ENCODE measurements around the gene PLAA.
"Not testable (repeated sequence)": the region's sequence is repeated elsewhere in the genome, so short reads cannot be mapped to it uniquely, and the experiment has no call there.

DNA sequence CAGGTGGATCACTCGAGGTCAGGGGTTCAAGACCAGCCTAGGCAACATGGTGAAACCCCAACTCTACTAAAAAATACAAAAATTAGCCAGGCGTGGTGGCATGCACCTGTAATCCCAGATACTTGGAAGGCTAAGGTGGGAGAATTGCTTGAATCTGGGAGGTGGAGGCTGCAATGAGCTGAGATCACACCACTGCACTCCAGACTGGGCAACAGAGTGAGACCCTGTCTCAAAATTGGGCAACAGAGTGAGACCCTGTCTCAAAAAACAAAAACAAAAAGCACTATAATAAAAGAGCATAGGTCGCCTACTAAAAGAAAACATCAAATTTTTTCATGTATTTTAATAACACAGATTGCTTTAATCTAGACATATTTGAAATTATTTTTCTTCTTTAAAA is 71.9 kb downstream of the PLAA start:
- TF ChIP-seq, protein P1, sequence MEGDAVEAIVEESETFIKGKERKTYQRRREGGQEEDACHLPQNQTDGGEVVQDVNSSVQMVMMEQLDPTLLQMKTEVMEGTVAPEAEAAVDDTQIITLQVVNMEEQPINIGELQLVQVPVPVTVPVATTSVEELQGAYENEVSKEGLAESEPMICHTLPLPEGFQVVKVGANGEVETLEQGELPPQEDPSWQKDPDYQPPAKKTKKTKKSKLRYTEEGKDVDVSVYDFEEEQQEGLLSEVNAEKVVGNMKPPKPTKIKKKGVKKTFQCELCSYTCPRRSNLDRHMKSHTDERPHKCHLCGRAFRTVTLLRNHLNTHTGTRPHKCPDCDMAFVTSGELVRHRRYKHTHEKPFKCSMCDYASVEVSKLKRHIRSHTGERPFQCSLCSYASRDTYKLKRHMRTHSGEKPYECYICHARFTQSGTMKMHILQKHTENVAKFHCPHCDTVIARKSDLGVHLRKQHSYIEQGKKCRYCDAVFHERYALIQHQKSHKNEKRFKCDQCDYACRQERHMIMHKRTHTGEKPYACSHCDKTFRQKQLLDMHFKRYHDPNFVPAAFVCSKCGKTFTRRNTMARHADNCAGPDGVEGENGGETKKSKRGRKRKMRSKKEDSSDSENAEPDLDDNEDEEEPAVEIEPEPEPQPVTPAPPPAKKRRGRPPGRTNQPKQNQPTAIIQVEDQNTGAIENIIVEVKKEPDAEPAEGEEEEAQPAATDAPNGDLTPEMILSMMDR (IDR thresholded peaks at IDR 0.05) = not testable (repeated sequence)
- not testable (repeated sequence) for TF ChIP-seq POLR2AphosphoS5 (IDR thresholded peaks at IDR 0.05; ENCODE audit: low read depth, low read length)

Data from Panc1 (cell line).